ENCODE results near the gene ZCCHC7.

Gene ZCCHC7

DNA sequence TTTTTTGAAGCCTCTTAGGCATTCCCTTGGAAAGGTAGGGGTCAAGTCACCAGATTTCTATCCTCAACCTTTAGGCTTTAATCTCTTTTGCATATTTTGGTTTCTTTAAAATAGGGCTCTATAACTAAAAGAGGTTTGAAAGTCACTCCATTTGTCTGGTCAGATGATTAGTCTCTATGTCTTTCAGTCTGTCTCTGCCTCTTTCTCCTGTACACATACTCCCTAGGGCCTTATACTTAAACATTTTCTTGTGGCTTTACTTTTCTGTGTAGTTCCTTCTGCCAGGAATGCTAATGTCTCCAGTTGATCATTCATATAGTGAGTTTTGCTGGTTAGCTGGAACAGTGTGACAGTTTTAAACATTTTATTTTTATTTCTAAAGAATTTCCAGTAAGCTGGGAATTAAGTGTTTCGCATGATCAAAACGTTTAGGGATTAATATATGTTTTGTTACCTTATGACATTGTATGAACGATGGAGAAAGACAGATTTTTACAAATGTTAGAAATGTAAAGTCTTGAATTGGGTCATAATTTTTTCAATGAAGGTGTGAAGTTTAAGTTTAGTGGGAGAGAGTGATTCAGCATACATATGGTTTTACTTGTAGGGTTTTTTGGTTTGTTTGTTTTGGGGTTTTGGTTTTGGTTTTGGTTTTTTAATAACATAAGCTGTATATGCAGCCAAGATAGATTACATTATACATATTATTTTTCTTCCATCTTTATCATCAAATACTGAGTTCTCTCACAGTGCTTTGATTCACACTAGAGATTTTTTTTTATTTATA, 90.6 kb downstream of the ZCCHC7 start:
- H3K36me3 ChIP-seq (ENCODE audit: insufficient read depth, low read length): no peaks in the 10 kb centered on the region
- H3K9me3 ChIP-seq (ENCODE audit: low read length): no peaks in the 10 kb centered on the region
- no peak overlapping the region for H2AFZ ChIP-seq (ENCODE audit: low read depth, low read length)
- H3K4me1 ChIP-seq (ENCODE audit: insufficient read depth, low read length): peaks cover 20% of the 10 kb centered on the region
- no peak overlapping the region for H3K4me3 ChIP-seq (ENCODE audit: low read length)
- no peaks in the 10 kb centered on the region for H3K27me3 ChIP-seq (ENCODE audit: insufficient read depth, low read length)

DNA sequence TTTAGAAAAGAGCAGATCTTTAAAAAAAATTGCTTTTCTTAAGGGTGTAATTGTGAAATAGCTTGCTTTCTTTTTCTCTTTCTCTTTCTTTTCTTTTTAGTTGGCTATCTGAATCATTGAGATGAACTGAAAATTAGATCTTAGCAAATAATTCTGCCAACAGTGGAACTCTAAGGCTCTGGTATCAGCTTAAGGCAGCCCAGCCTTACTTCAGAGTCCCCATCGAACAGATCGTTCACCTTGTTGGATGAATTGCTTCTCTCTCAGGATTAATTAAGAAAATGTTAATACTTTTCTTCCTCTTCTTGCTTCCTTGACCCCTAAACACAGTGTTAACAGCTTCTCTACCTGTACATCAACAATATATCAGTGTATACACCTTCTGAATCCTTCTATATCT, 92.1 kb downstream of the ZCCHC7 start:
- Histone ChIP-seq H3K27me3 (ENCODE audit: insufficient read depth, low read length) (no peaks in the 10 kb centered on the region), H3K4me3 (ENCODE audit: low read length) (no peak overlapping the region), H3K36me3 (ENCODE audit: insufficient read depth, low read length) (no peaks in the 10 kb centered on the region), H3K9me3 (ENCODE audit: low read length) (no peaks in the 10 kb centered on the region), H3K4me1 (ENCODE audit: insufficient read depth, low read length) (peaks cover 21% of the 10 kb centered on the region), H2AFZ (ENCODE audit: low read depth, low read length) (no peak overlapping the region)

DNA sequence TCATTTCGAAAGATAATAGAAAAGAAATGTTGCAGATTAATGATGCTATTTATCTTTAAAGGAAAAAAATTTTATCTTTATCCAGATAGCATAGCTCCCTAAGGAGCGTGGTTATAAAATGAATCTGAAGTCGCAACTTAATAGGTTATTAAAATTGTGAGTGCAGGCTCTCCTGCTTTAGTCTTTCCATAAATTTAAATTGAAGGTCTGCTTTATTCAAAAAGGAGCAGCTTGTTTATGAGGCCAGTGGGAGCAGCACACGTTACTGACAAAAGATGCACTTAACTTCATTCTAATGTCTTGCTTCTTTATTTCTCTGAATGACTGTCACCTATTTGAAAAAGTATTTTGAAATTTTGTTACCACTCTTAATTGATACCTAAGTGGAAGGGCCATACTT, 95.0 kb downstream of the ZCCHC7 start:
- Histone ChIP-seq H3K4me1 (ENCODE audit: insufficient read depth, low read length) (peaks cover 12% of the 10 kb centered on the region), H3K4me3 (ENCODE audit: low read length) (no peak overlapping the region), H3K36me3 (ENCODE audit: insufficient read depth, low read length) (no peaks in the 10 kb centered on the region), H2AFZ (ENCODE audit: low read depth, low read length) (no peak overlapping the region), H3K9me3 (ENCODE audit: low read length) (no peaks in the 10 kb centered on the region), H3K27me3 (ENCODE audit: insufficient read depth, low read length) (no peaks in the 10 kb centered on the region)

DNA sequence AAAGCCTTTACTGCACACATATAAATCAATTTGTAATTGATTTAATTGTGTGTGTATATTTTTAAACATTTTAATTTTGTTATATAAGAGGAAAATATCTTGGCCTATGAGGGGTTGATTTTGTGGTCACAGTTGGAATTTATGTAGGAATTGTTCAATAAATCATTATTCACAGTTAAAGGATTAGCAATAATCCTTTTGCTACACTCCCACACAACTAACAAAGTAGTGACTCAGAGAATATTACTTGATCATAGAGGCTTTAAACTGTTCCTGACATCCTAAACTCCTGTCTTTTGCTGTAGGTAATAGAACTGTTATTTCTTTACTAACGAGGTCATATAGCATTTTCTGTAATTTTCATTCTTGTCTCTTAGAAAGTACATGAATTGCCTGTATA, 95.5 kb downstream of the ZCCHC7 start:
- H3K9me3 ChIP-seq (ENCODE audit: low read length): no peaks in the 10 kb centered on the region
- H3K4me1 ChIP-seq (ENCODE audit: insufficient read depth, low read length): peaks cover 8% of the 10 kb centered on the region
- H3K4me3 ChIP-seq (ENCODE audit: low read length): no peak overlapping the region
- no peaks in the 10 kb centered on the region for H3K36me3 ChIP-seq (ENCODE audit: insufficient read depth, low read length)
- H3K27me3 ChIP-seq (ENCODE audit: insufficient read depth, low read length): no peaks in the 10 kb centered on the region
- no peak overlapping the region for H2AFZ ChIP-seq (ENCODE audit: low read depth, low read length)

DNA sequence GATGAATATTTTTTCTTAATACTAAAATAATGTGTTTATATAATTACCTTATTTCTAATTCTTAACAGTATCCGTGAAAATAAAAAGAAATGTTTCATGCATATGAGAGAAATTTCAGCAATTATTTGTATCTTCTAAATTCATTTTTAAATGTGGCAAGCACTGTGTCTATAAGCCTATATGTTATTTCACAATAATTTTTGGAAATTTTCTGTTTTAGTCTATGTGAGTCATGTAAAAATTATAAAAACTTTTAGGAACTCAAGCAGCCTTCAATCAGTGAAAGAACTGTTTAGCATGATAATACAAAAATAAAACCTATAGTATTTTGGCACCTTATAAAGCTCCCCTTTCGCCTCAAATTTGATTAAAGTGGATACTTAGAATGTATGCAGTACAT, 96.8 kb downstream of the ZCCHC7 start:
- H3K4me3 ChIP-seq (ENCODE audit: low read length): no peak overlapping the region
- no peaks in the 10 kb centered on the region for H3K9me3 ChIP-seq (ENCODE audit: low read length)
- H3K36me3 ChIP-seq (ENCODE audit: insufficient read depth, low read length): no peaks in the 10 kb centered on the region
- H3K4me1 ChIP-seq (ENCODE audit: insufficient read depth, low read length): peaks cover 7% of the 10 kb centered on the region
- H2AFZ ChIP-seq (ENCODE audit: low read depth, low read length): no peak overlapping the region
- no peaks in the 10 kb centered on the region for H3K27me3 ChIP-seq (ENCODE audit: insufficient read depth, low read length)

DNA sequence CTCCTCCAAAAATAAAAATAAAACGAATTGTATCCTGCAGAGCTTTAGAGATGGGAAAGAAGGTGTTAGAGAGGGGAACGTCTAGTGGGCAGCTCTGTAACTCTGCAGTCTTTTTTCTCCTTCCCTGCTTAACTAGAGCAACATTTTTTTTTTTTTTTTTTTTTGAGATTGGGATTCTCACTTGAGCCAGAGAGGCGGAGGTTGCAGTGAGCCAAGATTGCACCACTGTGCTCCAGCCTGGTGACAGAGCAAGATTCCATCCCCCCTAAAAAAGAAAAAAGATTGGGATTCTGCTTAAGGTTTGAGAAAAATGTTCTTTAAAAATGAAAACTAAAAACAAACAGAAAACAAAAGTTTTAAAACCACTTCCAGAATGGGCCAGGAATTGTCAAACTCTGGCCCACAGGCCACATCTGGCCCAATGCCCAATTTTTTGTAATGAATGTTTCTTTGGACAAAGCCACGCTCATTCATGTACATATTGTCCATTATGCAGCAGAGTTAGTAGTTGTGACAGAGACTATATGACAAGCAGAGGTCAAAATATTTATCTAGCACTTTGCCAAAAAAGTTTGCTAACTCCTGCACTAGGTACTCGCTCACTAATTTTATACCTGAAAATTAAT, 98.5 kb downstream of the ZCCHC7 start:
- H2AFZ ChIP-seq (ENCODE audit: low read depth, low read length): no peak overlapping the region
- H3K4me1 ChIP-seq (ENCODE audit: insufficient read depth, low read length): peaks cover 7% of the 10 kb centered on the region
- H3K36me3 ChIP-seq (ENCODE audit: insufficient read depth, low read length): no peaks in the 10 kb centered on the region
- H3K9me3 ChIP-seq (ENCODE audit: low read length): no peaks in the 10 kb centered on the region
- no peak overlapping the region for H3K4me3 ChIP-seq (ENCODE audit: low read length)
- H3K27me3 ChIP-seq (ENCODE audit: insufficient read depth, low read length): no peaks in the 10 kb centered on the region

DNA sequence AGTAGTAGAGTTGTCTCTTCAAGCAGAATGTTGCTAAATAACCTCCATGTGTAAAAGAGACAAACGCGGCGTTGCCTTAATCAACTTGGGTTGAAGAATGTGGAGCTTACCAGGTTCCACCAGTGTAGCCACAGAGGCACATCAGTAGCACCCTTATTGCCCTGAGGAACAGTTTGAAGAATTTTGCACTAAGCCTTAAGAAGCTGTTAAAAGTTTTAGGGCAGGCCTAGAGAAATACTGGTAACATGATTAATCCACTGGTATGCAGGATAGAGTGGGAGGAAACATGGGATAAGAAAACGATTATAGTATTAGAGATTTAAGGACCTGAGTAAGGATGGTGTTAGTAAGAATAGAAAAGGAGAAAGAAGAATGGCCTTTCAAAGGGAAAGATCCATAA, 100.6 kb downstream of the ZCCHC7 start:
- peaks cover under 1% of the 10 kb centered on the region for H3K4me1 ChIP-seq (ENCODE audit: insufficient read depth, low read length)
- no peaks in the 10 kb centered on the region for H3K27me3 ChIP-seq (ENCODE audit: insufficient read depth, low read length)
- no peak overlapping the region for H3K4me3 ChIP-seq (ENCODE audit: low read length)
- H3K36me3 ChIP-seq (ENCODE audit: insufficient read depth, low read length): no peaks in the 10 kb centered on the region
- H2AFZ ChIP-seq (ENCODE audit: low read depth, low read length): no peak overlapping the region
- no peaks in the 10 kb centered on the region for H3K9me3 ChIP-seq (ENCODE audit: low read length)

DNA sequence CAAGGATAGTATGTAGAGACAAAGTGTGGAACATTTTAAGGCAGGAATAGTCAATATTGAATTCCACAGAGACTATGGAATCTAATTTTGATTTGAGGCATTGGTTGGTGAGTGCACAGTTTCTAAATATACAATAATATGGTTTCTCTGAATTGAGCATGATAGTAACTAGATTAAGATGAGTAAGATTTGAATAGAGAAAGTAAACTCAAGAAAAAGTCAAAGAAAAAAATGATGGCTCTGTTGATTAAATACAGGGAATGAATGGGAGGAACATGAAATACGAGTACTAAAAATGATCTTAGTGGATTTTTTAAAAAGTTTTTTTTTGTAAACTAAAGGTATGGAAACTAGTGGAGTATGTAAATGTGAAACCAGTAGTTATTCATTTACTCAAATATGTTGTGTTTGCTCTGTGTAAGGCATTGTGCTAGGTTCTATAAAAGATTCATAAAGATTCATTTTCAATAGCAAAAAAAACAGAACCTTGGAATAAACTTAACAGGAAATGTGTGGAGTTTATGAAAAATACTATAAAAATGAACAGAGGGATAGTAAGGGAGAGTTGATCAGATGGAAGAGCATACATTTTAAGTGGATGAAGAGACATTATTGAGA, 101.2 kb downstream of the ZCCHC7 start:
- H3K27me3 ChIP-seq (ENCODE audit: insufficient read depth, low read length): no peaks in the 10 kb centered on the region
- H3K36me3 ChIP-seq (ENCODE audit: insufficient read depth, low read length): no peaks in the 10 kb centered on the region
- H2AFZ ChIP-seq (ENCODE audit: low read depth, low read length): no peak overlapping the region
- no peak overlapping the region for H3K4me3 ChIP-seq (ENCODE audit: low read length)
- no peaks in the 10 kb centered on the region for H3K4me1 ChIP-seq (ENCODE audit: insufficient read depth, low read length)
- H3K9me3 ChIP-seq (ENCODE audit: low read length): no peaks in the 10 kb centered on the region

DNA sequence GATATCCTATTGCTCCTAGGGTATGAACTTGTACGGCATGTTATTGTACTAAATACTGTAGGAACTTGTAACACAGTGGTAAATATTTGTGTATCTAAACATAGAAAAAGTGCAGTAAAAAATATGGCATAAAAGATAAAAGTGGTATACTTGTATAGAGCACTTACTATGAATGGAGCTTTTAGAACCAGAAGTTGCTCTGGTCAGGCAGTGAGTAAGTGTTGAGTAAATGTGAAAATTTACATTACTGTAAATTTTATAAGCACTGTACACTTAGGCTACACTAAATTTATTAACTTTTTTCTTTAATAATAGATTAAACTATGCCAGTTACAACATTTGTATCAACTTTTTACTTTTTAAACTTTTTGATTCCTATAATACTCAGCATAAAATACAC, 109.1 kb downstream of the ZCCHC7 start:
- H3K4me1 ChIP-seq (ENCODE audit: insufficient read depth, low read length): no peaks in the 10 kb centered on the region
- H3K36me3 ChIP-seq (ENCODE audit: insufficient read depth, low read length): no peaks in the 10 kb centered on the region
- H3K9me3 ChIP-seq (ENCODE audit: low read length): no peaks in the 10 kb centered on the region
- H2AFZ ChIP-seq (ENCODE audit: low read depth, low read length): no peak overlapping the region
- no peak overlapping the region for H3K4me3 ChIP-seq (ENCODE audit: low read length)
- H3K27me3 ChIP-seq (ENCODE audit: insufficient read depth, low read length): no peaks in the 10 kb centered on the region

DNA sequence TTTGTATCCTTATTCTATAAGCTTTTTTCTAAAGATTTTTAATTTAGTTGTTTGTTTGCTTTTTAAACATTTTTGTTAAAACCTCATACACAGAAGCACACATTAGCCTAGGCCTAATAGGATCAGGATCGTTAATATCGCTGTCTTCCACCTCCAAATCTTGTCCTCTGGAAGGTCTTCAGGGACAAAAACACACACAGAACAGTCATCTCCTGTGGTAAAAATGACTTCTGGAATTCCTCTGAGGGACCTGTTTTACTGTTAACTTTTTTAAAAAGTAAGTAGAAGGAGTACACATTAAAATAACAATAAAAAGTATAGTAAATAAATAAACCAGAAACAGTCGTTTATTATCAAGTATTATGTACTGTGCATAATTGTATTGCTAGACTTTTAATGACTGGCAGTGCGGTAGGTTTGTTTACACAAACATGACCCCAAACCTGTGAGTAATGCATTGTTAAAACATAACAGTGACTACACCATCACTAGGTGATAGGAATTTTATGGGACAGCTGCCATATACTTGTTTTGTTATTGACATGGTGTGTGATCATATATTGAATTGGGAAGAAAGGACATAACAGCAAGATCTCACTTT, 109.6 kb downstream of the ZCCHC7 start:
- H3K36me3 ChIP-seq (ENCODE audit: insufficient read depth, low read length): no peaks in the 10 kb centered on the region
- no peaks in the 10 kb centered on the region for H3K4me1 ChIP-seq (ENCODE audit: insufficient read depth, low read length)
- H3K9me3 ChIP-seq (ENCODE audit: low read length): no peaks in the 10 kb centered on the region
- H2AFZ ChIP-seq (ENCODE audit: low read depth, low read length): no peak overlapping the region
- H3K27me3 ChIP-seq (ENCODE audit: insufficient read depth, low read length): no peaks in the 10 kb centered on the region
- H3K4me3 ChIP-seq (ENCODE audit: low read length): no peak overlapping the region

DNA sequence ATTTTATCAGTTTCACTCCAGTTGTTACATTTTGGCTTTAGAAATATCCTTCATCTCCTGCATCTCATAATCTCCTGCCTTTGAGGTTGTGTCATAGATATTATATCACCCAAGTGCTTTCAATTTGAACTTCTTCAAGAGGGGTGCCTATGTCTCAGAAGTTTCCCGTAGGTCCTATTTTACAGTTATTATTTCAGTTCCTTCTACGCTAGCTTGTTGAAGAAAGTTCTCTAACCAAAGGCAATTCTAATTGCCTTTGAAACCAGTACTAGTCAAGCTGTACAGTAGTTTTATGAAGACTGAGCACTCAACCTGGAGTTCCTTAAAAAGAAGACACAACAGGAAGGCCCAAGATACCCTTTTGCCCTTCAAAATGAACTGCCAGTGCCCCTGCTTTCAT, 116.4 kb downstream of the ZCCHC7 start:
- Histone ChIP-seq H3K4me3 (ENCODE audit: low read length) (no peak overlapping the region), H3K27me3 (ENCODE audit: insufficient read depth, low read length) (no peaks in the 10 kb centered on the region), H3K36me3 (ENCODE audit: insufficient read depth, low read length) (no peaks in the 10 kb centered on the region), H3K9me3 (ENCODE audit: low read length) (no peaks in the 10 kb centered on the region), H2AFZ (ENCODE audit: low read depth, low read length) (no peak overlapping the region), H3K4me1 (ENCODE audit: insufficient read depth, low read length) (peaks cover 4% of the 10 kb centered on the region)

DNA sequence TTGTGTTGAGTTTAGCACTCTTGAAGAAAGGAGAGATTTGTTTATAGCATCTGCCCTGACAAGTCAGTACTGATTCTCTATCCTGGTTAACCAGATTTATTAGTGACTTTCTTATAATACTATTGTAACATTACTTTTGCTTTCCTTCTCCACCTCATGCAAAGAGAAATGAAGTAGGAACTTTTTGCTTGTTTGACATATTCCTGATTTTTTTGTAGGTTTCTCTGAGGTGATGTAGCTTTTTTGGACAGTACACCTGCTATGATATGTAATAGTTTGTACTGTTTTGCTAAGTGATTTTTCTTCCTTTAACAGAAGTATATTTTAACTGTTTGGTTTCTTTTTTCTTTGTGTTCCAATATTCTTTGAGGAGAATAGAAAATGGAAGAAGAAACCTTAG, 117.7 kb downstream of the ZCCHC7 start:
- Histone ChIP-seq H3K9me3 (ENCODE audit: low read length) (no peaks in the 10 kb centered on the region), H3K36me3 (ENCODE audit: insufficient read depth, low read length) (no peaks in the 10 kb centered on the region), H3K4me3 (ENCODE audit: low read length) (no peak overlapping the region), H3K4me1 (ENCODE audit: insufficient read depth, low read length) (peaks cover 4% of the 10 kb centered on the region), H2AFZ (ENCODE audit: low read depth, low read length) (no peak overlapping the region), H3K27me3 (ENCODE audit: insufficient read depth, low read length) (no peaks in the 10 kb centered on the region)

DNA sequence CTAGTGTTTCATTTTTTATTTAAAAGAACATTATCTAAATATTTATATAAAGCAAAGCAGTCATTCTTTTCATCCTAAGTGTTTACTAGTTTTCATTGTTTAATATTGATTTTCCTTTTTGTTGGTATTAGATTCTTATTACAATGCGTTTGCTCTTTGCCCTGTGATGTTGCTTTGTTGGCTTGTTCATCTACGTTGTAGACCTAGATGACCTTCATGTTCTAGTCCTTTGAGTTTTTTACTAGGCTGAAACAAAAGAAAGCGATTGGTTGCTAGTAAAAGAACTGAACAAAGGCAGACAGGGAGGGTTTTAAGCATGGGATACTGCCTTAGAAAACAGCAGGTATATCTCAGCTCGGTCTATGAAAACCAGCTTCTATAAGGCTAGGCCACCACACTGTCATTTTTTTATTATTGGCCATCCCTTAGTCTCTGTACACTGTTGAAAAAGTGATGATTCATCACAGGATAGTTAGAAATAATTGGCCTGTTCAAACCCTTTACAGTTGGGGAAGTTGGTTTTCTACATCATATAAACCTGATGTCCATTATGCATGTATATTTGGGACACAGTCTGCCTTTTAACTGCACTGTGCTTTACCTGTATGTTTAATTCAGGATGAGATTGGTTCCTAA, 119.0 kb downstream of the ZCCHC7 start:
- no peaks in the 10 kb centered on the region for H3K36me3 ChIP-seq (ENCODE audit: insufficient read depth, low read length)
- H3K27me3 ChIP-seq (ENCODE audit: insufficient read depth, low read length): no peaks in the 10 kb centered on the region
- no peak overlapping the region for H3K4me3 ChIP-seq (ENCODE audit: low read length)
- no peak overlapping the region for H2AFZ ChIP-seq (ENCODE audit: low read depth, low read length)
- no peaks in the 10 kb centered on the region for H3K9me3 ChIP-seq (ENCODE audit: low read length)
- H3K4me1 ChIP-seq (ENCODE audit: insufficient read depth, low read length): peaks cover 4% of the 10 kb centered on the region
